ENCODE results near the gene NRK. TPM values are rescaled to one million over a fixed set of nuclear protein-coding genes. Genes with fewer than 3 reads are reported as not detected.
"Not testable (repeated sequence)": the region's sequence is repeated elsewhere in the genome, so short reads cannot be mapped to it uniquely, and the experiment has no call there.

Gene NRK
- total and polyA plus RNA-seq, 2 donors (not counting 1 experiment from before 2014, with no cell fraction given) = 0.30 to 0.50 TPM

DNA sequence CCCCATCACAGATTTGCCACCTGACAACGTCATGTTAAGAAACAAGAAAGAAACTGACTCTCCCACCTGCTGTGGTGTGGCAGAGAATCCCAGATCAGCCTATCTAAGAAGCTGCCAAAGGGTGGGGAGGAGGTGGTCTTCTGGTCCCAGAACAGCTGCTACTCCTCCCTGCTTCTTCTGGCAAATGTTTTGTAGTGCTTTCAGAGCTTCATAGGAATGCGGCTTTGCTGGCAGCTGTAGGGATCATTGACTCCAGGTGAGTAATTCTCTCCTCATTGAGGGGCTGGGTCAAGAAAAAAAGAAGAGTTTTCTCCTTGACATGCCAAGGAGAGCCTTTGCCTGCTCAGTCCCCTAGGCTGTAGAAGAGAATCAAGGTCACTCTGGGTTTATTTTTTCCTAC lies 23.3 kb downstream of the NRK start:
- H3K4me3 ChIP-seq (replicated peaks in 1 of 4; ENCODE audit: control extremely low read depth in 1 of 4, insufficient read depth in 1 of 4, low read depth in 3 of 4, low read length in 4 of 4) = no peak overlapping the region
- H4K20me1 ChIP-seq (ENCODE audit: control insufficient read depth, extremely low read depth, insufficient read depth, low read length) = no peaks in the 10 kb centered on the region
- TF ChIP-seq, protein P1, sequence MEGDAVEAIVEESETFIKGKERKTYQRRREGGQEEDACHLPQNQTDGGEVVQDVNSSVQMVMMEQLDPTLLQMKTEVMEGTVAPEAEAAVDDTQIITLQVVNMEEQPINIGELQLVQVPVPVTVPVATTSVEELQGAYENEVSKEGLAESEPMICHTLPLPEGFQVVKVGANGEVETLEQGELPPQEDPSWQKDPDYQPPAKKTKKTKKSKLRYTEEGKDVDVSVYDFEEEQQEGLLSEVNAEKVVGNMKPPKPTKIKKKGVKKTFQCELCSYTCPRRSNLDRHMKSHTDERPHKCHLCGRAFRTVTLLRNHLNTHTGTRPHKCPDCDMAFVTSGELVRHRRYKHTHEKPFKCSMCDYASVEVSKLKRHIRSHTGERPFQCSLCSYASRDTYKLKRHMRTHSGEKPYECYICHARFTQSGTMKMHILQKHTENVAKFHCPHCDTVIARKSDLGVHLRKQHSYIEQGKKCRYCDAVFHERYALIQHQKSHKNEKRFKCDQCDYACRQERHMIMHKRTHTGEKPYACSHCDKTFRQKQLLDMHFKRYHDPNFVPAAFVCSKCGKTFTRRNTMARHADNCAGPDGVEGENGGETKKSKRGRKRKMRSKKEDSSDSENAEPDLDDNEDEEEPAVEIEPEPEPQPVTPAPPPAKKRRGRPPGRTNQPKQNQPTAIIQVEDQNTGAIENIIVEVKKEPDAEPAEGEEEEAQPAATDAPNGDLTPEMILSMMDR (conservative IDR thresholded peaks at IDR 0.05 in 1 of 2, IDR thresholded peaks at IDR 0.05 in 1 of 2; ENCODE audit: low read depth in 1 of 2, low read length in 2 of 2) = no peak
- no peak for TF ChIP-seq EZH2 (IDR thresholded peaks at IDR 0.05; ENCODE audit: low read length, missing control alignments)
- H3K27me3 ChIP-seq (ENCODE audit: control insufficient read depth, insufficient read depth, low read length) = no peaks in the 10 kb centered on the region
- no peak overlapping the region for H2AFZ ChIP-seq (ENCODE audit: low read length)
- H3K79me2 ChIP-seq (ENCODE audit: control insufficient read depth, insufficient read depth, low read length) = no peaks in the 10 kb centered on the region
- no peak overlapping the region for H3K27ac ChIP-seq (ENCODE audit: insufficient read depth, low read length)
- no peak for DNase-seq (ENCODE audit: low read depth in 2 of 2)
- no peaks in the 10 kb centered on the region for H3K4me1 ChIP-seq (ENCODE audit: control insufficient read depth, extremely low read depth, insufficient read depth, low read length)
- H3K9ac ChIP-seq (ENCODE audit: insufficient read depth, low read length) = no peak overlapping the region
- H3K36me3 ChIP-seq (ENCODE audit: control insufficient read depth, insufficient read depth, low read length) = no peaks in the 10 kb centered on the region
- H3K9me3 ChIP-seq (ENCODE audit: control insufficient read depth, insufficient read depth, low read depth, low read length) = no peaks in the 10 kb centered on the region
- no peak overlapping the region for H3K4me2 ChIP-seq (ENCODE audit: extremely low read depth, insufficient read depth, low read length)

DNA sequence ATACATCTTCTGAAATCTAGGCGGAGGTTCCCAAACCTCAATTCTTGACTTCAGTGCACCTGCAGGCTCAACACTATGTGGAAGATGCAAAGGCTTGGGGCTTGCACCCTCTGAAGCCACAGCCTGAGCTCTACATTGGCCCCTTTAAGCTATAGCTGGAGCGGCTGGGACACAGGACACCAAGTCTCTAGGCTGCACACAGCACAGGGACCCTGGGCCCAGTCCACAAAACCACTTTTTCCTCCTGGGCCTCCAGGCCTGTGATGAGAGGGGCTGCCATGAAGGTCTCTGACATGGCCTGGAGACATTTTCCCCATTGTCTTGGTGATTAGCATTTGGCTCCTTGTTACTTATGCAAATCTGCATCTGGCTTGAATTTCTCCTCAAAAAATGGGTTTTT lies 27.8 kb downstream of the NRK start:
- H3K27ac ChIP-seq (ENCODE audit: insufficient read depth, low read length) = not testable (repeated sequence)

DNA sequence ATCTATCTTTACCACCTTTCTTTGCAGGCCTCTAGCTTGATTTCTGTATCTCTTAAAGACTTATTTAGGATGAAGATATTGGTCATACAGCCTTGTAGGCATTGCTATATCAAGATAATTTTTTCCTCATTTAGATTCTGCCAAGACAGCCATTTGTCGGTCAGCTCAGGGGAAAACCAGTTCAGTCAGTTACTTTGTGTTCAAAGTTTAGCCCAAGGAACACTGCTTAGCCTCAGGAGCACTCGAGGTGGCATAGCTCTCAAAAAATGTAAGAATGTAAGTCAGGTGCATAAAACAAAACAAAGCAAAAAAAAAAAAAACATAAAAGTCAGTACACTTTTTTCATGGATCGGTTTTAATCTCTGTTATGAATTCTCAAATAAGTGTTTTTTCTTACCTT lies 43.4 kb downstream of the NRK start:
- no peaks in the 10 kb centered on the region for H3K9me3 ChIP-seq (ENCODE audit: control insufficient read depth, insufficient read depth, low read depth, low read length)
- H3K4me1 ChIP-seq (ENCODE audit: control insufficient read depth, extremely low read depth, insufficient read depth, low read length) = no peaks in the 10 kb centered on the region
- no peaks in the 10 kb centered on the region for H4K20me1 ChIP-seq (ENCODE audit: control insufficient read depth, extremely low read depth, insufficient read depth, low read length)
- TF ChIP-seq, protein P1 (conservative IDR thresholded peaks at IDR 0.05 in 1 of 2, IDR thresholded peaks at IDR 0.05 in 1 of 2; ENCODE audit: low read depth in 1 of 2, low read length in 2 of 2) = no peak
- no peak for TF ChIP-seq EZH2 (IDR thresholded peaks at IDR 0.05; ENCODE audit: low read length, missing control alignments)
- H3K27ac ChIP-seq (ENCODE audit: insufficient read depth, low read length) = no peak overlapping the region
- no peak overlapping the region for H3K4me3 ChIP-seq (replicated peaks in 1 of 4; ENCODE audit: control extremely low read depth in 1 of 4, insufficient read depth in 1 of 4, low read depth in 3 of 4, low read length in 4 of 4)
- no peaks in the 10 kb centered on the region for H3K27me3 ChIP-seq (ENCODE audit: control insufficient read depth, insufficient read depth, low read length)
- no peaks in the 10 kb centered on the region for H3K36me3 ChIP-seq (ENCODE audit: control insufficient read depth, insufficient read depth, low read length)
- H3K79me2 ChIP-seq (ENCODE audit: control insufficient read depth, insufficient read depth, low read length) = no peaks in the 10 kb centered on the region
- no peak overlapping the region for H2AFZ ChIP-seq (ENCODE audit: low read length)
- DNase-seq (ENCODE audit: low read depth in 2 of 2) = no peak
- H3K4me2 ChIP-seq (ENCODE audit: extremely low read depth, insufficient read depth, low read length) = no peak overlapping the region
- no peak overlapping the region for H3K9ac ChIP-seq (ENCODE audit: insufficient read depth, low read length)

More for the DNA sequence above, 27.8 kb downstream of the NRK start:
- H3K4me1 ChIP-seq (ENCODE audit: control insufficient read depth, extremely low read depth, insufficient read depth, low read length); H3K79me2 ChIP-seq (ENCODE audit: control insufficient read depth, insufficient read depth, low read length); H3K9ac ChIP-seq (ENCODE audit: insufficient read depth, low read length); H3K9me3 ChIP-seq (ENCODE audit: control insufficient read depth, insufficient read depth, low read depth, low read length); H3K36me3 ChIP-seq (ENCODE audit: control insufficient read depth, insufficient read depth, low read length); H2AFZ ChIP-seq (ENCODE audit: low read length); DNase-seq (ENCODE audit: low read depth in 2 of 2); H3K4me2 ChIP-seq (ENCODE audit: extremely low read depth, insufficient read depth, low read length); H3K27me3 ChIP-seq (ENCODE audit: control insufficient read depth, insufficient read depth, low read length); H4K20me1 ChIP-seq (ENCODE audit: control insufficient read depth, extremely low read depth, insufficient read depth, low read length); H3K4me3 ChIP-seq (replicated peaks in 1 of 4; ENCODE audit: control extremely low read depth in 1 of 4, insufficient read depth in 1 of 4, low read depth in 3 of 4, low read length in 4 of 4): not testable (repeated sequence)
